Panc1 (cell line): ENCODE data around the gene PRKD2. TPM values are rescaled to one million over a fixed set of nuclear protein-coding genes. Genes with fewer than 3 reads are reported as not detected.

Experiments used
- ATAC-seq: fragments of 200-7000 bp; cut with Tn5 transposase; 2 replicates; pipeline ENCODE4 v1.9.1; 2020; ENCODE audit warnings: mild to moderate bottlenecking, moderate library complexity
- BruUV-seq: library from RNA; stranded (reverse); fragments of 400-500 nt; replicated peaks from 2 replicates; lab custom pipeline; 2021; lab: Mats Ljungman, UMichigan
- CTCF ChIA-PET: fragments of 300-600 bp; sonication (Branson Sonifier 250); formaldehyde crosslinking; loops from one replicate; lab custom pipeline; 2022; ENCODE audit warnings: antibody characterized with exemption; lab: Charles Lee
- POLR2A ChIA-PET: fragments of 300-600 bp; sonication (Branson Sonifier 250); formaldehyde crosslinking; loops from one replicate; lab custom pipeline; 2022; ENCODE audit warnings: antibody characterized with exemption; lab: Charles Lee
- DNase-seq: peaks from one replicate; pipeline ENCODE4 v3.0.0-alpha.2; 2010; ENCODE audit warnings: low read depth, low spot score
- H3K27ac ChIP-seq: 2 replicates; pipeline ENCODE4 v1.5.1; 2011; ENCODE audit warnings: mild to moderate bottlenecking, low read length, inconsistent platforms
- H3K27me3 ChIP-seq: fragments of 200-500 bp; sonication (Bioruptor generic); 2 replicates; pipeline ENCODE4 v1.6.0; 2014; ENCODE audit warnings: low read length, inconsistent platforms; ENCODE audit not compliant: control insufficient read depth, insufficient read depth
- H3K36me3 ChIP-seq: fragments of 200-500 bp; sonication (Bioruptor generic); 2 replicates; pipeline ENCODE4 v1.5.1; 2014; ENCODE audit warnings: inconsistent platforms, mild to moderate bottlenecking, low read length, moderate library complexity; ENCODE audit not compliant: control insufficient read depth, insufficient read depth
- H3K4me1 ChIP-seq: 2 replicates; pipeline ENCODE4 v1.5.1; 2011; ENCODE audit warnings: inconsistent platforms, mild to moderate bottlenecking, low read length, moderate library complexity; ENCODE audit not compliant: control insufficient read depth, insufficient read depth
- H3K4me3 ChIP-seq, 2 experiments: 2 replicates each; pipeline ENCODE4 v1.5.1; 2011 to 2012; ENCODE audit warnings: low read depth in 2 of 2, low read length in 2 of 2, mild to moderate bottlenecking in 2 of 2, inconsistent platforms in 1 of 2, moderate library complexity in 1 of 2
- H3K9me3 ChIP-seq: fragments of 200-500 bp; sonication (Bioruptor generic); 2 replicates; pipeline ENCODE4 v1.5.1; 2014; ENCODE audit warnings: low read depth, mild to moderate bottlenecking, inconsistent platforms, low read length, moderate library complexity; ENCODE audit not compliant: control insufficient read depth, insufficient read depth
- CTCF ChIP-seq: fragments of 450-650 bp; IDR thresholded peaks from 2 replicates; pipeline ENCODE4 v1.5.1; 2017; ENCODE audit warnings: mild to moderate bottlenecking
- POLR2AphosphoS5 ChIP-seq: IDR thresholded peaks from 2 replicates; pipeline ENCODE4 v1.6.1; 2012; ENCODE audit warnings: mild to moderate bottlenecking, low read depth, low read length, moderate library complexity
- REST ChIP-seq, 2 experiments: IDR thresholded peaks; 2 replicates each; pipeline ENCODE4 v1.6.1; 2011 to 2012; ENCODE audit warnings: low read depth in 2 of 2, control low read depth in 1 of 2, low read length in 1 of 2, mild to moderate bottlenecking in 1 of 2, moderate library complexity in 1 of 2; ENCODE audit not compliant: insufficient read depth in 1 of 2
- SIN3A ChIP-seq: IDR thresholded peaks from 2 replicates; pipeline ENCODE4 v1.6.1; 2012; ENCODE audit warnings: low read depth, mild to moderate bottlenecking, low read length, moderate library complexity, borderline replicate concordance; ENCODE audit not compliant: insufficient read depth
- TCF7L2 ChIP-seq: IDR thresholded peaks from 2 replicates; pipeline ENCODE4 v1.6.1; 2011; ENCODE audit warnings: mild to moderate bottlenecking, low read depth, low read length, inconsistent platforms
- in situ Hi-C: cut with HindIII; loops from 2 replicates; pipeline ENCODE4 v1.10.0; 2016; ENCODE audit warnings: low sequenced_read_pairs, low pct_unique_long_range_greater_than_20kb
- intact Hi-C: fragments of 100-400 bp; cut with micrococcal nuclease; formaldehyde crosslinking; loops from one replicate; pipeline ENCODE4 v1.10.0; 2022; ENCODE audit not compliant: unreplicated experiment
- total RNA-seq: library from RNA; stranded (reverse); gene quantifications from one replicate; pipeline ENCODE4 v1.2.1, GENCODE V29; 2021; ENCODE audit not compliant: unreplicated experiment

The PRKD2 gene
- total RNA-seq, 1 experiment from 2014 or later: 41.2 TPM

- DNase-seq (no peak), ATAC-seq (peak; percentile 77)
- TF ChIP-seq SIN3A (no peak), REST (IDR thresholded peaks at IDR 0.05; ENCODE audit: insufficient read depth in 1 of 2, low read depth in 2 of 2, low read length in 1 of 2) (no peak), CTCF (no peak), POLR2AphosphoS5 (no peak), TCF7L2 (no peak)
- no peaks in the 10 kb centered on the region for H3K4me1 ChIP-seq
- POLR2A ChIA-PET: no interaction called here
- CTCF ChIA-PET: interaction anchor here (0.6 kb wide), 1 partner anchor 12 kb away, joined by 5 read pairs; no protein-coding TSS in a partner anchor
- in situ Hi-C loops (no loop called here), intact Hi-C loops (no loop called here)
- no peaks in the 10 kb centered on the region for H3K36me3 ChIP-seq
- no peaks in the 10 kb centered on the region for H3K27me3 ChIP-seq
- no peak overlapping the region for H3K27ac ChIP-seq
- peak overlapping the region; percentile 33 to 63 for H3K4me3 ChIP-seq
- no TSS peak for BruUV-seq
- no peaks in the 10 kb centered on the region for H3K9me3 ChIP-seq
Observed at GRCh38 chr19:46634045-46634655, 82.8 kb downstream of the PRKD2 start.

GRCh38 chr19:46633130-46633529, 83.8 kb downstream of the PRKD2 start:
- H3K36me3 ChIP-seq: no peaks in the 10 kb centered on the region
- TF ChIP-seq SIN3A: no peak
- no peak for TF ChIP-seq REST (IDR thresholded peaks at IDR 0.05; ENCODE audit: insufficient read depth in 1 of 2, low read depth in 2 of 2, low read length in 1 of 2)
- no peak for TF ChIP-seq CTCF
- no peak for TF ChIP-seq TCF7L2
- no peak for TF ChIP-seq POLR2AphosphoS5
- ChIA-PET CTCF (no interaction called here), POLR2A (no interaction called here)
- DNase-seq (no peak), ATAC-seq (no peak)
- no TSS peak for BruUV-seq
- H3K4me1 ChIP-seq: no peaks in the 10 kb centered on the region
- in situ Hi-C loops: no loop called here
- no peaks in the 10 kb centered on the region for H3K27me3 ChIP-seq
- H3K27ac ChIP-seq: no peak overlapping the region
- intact Hi-C loops: no loop called here
- no peak overlapping the region for H3K4me3 ChIP-seq
- H3K9me3 ChIP-seq: no peaks in the 10 kb centered on the region
